SKM-1 treated with dmso at 0.1 percent for 144 hours (cell line): Measurements from ENCODE around the gene GNG10.

Source experiments
- DNase-seq: peaks from one replicate; lab custom pipeline; 2025; ENCODE audit not compliant: unreplicated experiment; lab: John Stamatoyannopoulos, UW

GNG10 gene

DNA sequence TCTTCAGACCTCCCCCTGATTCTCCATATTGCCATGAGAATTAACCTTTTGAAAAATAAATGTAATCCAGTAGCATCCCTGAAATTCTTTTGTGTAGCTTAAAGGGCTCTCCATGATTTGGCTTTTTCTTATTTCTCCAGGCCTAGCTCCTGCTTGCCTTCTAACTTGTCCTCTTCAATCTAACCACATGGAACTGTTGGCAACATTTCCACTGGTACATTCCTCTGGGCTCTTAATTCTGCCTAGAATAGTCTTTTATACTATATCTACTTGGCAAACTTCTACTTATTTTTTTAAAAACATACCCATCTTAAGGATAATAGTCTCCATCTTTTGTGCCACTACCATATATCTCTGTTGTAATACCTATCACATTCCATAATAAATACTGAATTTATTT lies 54.1 kb downstream of the GNG10 start:
- DNase-seq: no peak

GRCh38 chr9:111719541-111719940 lies 58.1 kb downstream of the GNG10 start:
- no peak for DNase-seq
